DMS53 (cell line): ENCODE data around the gene OGFR.

Experiments used
- DNase-seq: peaks from one replicate; lab custom pipeline; 2025; lab: John Stamatoyannopoulos, UW

The OGFR gene

GRCh38 chr20:62825986-62826645 is 21.5 kb downstream of the OGFR start:
- peak; percentile 29 for DNase-seq

GRCh38 chr20:62826646-62827310 is 22.1 kb downstream of the OGFR start:
- no peak for DNase-seq

GRCh38 chr20:62827311-62828038 is 22.8 kb downstream of the OGFR start:
- DNase-seq, result peak; percentile 45

DNA sequence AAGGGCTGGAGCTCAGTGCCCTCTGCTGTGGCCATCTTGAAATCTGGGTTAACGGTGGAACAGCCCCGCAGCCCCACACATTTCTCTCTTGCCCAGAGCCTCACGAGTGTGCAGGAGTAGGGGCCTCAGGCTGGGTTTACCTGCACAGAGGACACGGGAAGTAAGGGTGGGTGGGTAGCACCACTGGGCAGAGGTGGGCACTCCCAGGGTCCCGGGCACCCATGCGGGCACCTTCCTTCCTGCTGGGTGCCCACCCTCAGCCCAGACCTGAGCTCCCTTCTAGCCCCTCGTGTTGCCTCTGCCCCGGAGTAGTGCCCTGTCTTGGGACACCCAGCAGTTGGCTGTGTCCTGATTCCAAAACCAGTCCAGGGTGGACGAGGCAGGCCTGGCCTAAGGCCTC is 23.4 kb downstream of the OGFR start:
- DNase-seq, result no peak

DNA sequence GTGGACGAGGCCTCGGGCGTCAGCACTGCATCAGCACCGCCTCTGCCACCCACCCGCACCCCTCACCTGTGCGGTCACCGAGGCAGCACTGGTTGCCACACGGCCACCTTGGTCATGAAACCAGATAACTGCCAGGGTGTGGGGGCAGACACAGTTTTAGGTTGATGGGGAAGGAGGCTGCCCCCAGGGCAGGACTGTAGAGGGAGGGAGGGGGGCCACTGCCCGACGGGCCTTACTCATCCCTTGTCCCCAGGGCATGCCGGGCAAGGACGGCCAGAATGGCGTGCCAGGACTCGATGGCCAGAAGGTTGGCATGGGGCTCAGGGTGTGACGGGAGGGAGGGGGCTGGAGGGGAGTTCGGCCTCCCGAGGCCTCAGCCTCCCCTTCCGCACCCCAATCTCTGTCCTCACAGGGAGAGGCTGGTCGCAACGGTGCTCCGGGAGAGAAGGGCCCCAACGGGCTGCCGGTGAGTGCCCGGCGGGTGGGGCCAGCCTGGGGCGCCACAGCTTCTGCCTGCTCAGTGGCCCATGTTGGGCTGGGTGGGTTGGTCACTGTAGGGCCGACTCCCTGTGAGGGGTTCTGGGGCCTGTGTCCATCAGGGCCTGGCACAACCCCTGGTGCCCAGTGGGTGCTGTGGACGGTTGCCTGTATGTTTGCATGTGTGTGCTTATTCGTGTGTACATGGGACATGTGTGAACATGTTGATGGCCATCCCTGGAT is 24.0 kb downstream of the OGFR start:
- no peak for DNase-seq

DNA sequence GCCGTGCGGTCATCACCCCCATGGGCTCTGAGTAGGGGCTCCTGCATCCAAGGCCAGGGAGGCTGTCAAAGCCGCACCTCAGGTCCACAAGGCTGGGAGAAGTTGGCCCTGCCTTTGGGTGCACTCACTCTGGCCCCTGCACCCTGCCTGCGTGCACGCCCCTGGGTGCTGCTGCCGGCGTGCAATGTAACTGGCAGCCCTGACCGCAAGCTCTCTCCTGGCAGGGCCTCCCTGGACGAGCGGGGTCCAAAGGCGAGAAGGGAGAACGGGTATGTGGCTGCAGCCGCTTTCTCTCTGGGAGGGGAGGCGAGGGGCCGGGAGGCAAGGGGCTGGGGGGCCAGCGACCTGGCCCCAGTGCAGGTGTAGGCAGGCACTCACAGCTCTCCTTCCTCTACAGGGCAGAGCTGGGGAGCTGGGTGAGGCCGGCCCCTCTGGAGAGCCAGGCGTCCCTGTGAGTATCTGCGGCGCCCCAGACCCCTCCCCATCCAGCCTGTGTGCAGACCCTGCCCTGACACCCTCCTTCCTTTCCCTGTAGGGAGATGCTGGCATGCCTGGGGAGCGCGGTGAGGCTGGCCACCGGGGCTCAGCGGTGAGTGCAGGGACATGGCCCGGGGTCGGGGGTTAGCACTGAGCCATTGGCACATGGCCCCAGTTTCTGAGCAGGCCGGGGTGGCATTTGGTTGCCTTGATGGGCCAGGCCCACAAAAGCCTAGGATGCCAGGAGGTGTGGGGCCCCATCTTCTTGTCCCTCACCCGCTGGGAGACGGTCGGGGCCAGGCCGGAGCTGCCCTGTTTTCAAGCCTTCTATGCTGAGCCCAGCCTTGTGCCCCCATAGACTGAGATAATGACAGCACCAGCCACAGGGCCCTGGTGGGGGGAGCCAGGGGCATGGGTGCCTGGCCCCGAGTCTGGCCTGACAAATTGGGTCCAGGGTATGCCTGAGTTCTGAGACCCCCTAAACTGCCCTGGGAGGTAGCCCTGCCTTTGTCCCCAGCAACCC is 24.9 kb downstream of the OGFR start:
- no peak for DNase-seq

- DNase-seq, result no peak
These were observed 25.6 kb downstream of the OGFR start for GRCh38 chr20:62830251-62830650.

DNA sequence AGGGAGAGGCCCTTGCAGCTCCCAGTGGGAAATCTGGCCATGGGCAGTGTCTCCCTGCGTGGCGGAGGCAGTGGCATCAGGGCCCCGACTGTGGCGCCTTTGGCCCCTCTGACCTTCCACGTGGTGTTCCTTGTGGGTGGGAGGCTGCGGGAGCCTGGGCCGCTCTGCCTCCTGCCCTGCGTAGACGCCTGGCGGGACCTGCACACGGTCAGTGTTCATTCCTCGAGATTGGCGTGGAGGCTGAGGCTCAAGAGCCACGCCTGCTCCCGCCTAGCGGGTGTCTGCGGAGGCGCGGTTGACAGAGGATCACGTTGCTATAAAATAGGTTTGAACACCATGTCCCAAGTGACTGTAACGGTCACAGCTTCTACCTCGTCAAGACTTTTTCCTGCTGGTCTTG is 26.2 kb downstream of the OGFR start:
- DNase-seq, result no peak

GRCh38 chr20:62831361-62831788 is 26.7 kb downstream of the OGFR start:
- no peak for DNase-seq

DNA sequence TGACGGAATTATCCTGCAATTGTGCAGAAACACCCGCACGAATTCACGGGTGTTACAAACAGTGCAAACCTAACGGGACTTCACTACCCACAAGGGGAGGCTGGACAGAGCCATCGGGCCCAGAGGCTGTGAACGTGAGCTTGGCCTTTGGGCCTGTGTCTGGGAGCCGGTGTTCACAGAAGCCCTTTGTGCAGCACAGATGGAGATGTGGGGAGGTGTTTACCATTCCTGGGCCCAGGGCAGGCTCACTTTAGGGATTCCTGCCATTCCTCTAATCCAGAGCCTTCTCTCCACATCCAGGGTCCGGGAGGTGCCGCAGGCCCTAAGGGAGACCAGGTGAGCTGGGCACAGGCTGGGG is 27.2 kb downstream of the OGFR start:
- no peak for DNase-seq

- peak; percentile 45 for DNase-seq
These were observed 27.7 kb downstream of the OGFR start for GRCh38 chr20:62832212-62832922.

- DNase-seq, result no peak
These were observed 28.3 kb downstream of the OGFR start for GRCh38 chr20:62832951-62833391.

DNA sequence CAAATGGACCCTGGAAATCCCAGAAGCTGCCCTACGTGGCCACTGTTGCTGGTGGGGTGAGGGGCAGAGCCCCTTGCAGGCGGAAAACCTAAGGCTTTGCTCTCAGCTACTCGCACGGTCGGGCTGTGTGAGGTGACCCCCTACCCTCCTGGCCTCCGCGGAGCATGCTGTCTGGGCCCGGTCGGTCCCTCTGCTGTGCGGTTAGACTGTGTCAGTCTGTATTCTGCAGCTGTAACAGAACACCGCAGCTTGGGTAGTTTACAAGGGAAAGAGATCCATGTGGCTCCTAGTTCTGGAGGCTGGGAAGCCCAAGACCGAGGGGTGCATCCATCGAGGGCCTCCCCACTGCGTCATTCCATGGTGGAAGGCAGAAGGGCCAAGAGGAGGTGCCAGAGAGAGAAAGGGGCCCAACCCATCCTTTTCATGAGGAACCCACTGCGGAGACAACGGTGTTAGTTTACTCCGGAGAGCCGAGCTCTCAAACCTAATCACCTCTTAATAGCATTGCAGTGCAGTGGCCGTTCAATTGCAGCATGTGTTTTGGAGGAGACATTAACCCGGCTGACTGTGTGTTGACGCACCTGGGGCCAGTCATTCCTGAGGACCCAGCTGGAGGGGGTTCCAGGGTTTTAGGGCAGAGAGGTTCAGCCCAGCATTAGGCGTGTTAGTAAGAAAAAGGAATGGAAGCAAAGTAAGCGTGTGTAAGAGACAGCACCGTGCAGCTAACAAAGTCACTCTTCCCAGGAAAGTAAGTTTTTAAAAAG is 30.5 kb downstream of the OGFR start:
- no peak for DNase-seq

- peak; percentile 29 for DNase-seq
These were observed 31.6 kb downstream of the OGFR start for GRCh38 chr20:62835931-62836861.

- DNase-seq, result no peak
These were observed 32.4 kb downstream of the OGFR start for GRCh38 chr20:62836967-62837490.

DNA sequence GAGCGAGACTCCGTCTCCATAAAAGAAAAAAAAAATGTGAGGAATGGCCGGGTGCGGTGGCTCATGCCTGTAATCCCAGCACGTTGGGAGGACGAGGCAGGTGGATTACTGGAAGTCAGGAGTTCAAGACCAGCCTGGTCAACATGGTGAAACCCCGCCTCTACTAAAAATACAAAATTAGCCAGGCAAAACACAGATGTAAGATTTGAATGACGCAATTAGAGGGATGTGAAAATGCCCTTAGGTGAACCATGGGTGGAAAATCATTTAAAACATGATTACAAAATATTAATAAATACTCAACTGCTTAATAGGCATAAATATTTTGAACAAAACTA is 33.1 kb downstream of the OGFR start:
- DNase-seq, result no peak

DNA sequence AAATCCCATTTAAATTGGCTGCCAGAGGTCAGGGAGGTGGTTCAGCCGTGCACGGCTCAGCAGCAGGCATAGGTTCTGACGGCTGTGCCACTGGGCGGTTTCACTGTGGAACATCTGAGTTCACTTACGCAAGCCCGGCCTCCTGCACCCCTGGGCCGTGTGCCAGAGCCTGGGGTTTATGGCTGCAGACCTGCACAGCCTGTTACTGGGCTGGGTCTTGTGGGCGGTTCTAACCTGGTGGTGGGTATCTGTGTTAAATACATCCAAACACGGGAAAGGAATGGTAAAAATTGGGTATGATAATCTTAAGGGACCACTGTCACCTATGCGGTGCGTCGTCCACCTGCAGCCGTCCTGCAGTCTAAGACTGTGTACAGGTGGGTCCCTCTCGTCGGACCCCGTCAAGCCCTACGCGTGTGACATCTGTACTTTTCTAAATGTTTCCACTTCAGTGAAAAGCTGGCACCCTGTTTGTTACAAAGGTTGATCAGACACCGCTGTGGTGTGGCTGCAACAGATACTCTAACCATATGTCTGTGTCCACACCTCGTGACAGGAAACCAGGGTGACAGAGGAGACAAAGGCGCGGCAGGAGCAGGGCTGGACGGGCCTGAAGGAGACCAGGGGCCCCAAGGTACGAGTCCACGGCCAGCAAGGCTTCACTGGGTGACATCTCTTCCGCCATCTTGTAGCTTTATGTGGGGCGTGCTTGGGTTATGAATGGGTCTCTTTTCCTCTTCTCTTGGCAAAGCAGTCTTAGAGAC is 33.7 kb downstream of the OGFR start:
- peak; percentile 75 for DNase-seq

GRCh38 chr20:62839261-62839660 is 34.6 kb downstream of the OGFR start:
- DNase-seq, result no peak
